SJCRH30 (cell line): ENCODE results near the gene COL19A1. TPM values are rescaled to one million over a fixed set of nuclear protein-coding genes. Genes with fewer than 3 reads are reported as not detected.
A peak's percentile ranks its signal among the peaks of the same experiment; 100 is the strongest.
"Not testable (repeated sequence)": the region's sequence is repeated elsewhere in the genome, so short reads cannot be mapped to it uniquely, and the experiment has no call there.

Experiments used
- DNase-seq, 2 experiments: peaks; one replicate each; pipeline ENCODE4 v3.0.0-alpha.2; 2015 to 2020
- H3K27ac ChIP-seq: fragments of 250-450 bp; sonication (Bioruptor Pico); 2 replicates; pipeline ENCODE4 v1.5.1; 2020; ENCODE audit warnings: mild to moderate bottlenecking, moderate library complexity
- H3K27me3 ChIP-seq: fragments of 250-450 bp; sonication (Bioruptor Pico); 2 replicates; pipeline ENCODE4 v1.5.1; 2020; ENCODE audit warnings: mild to moderate bottlenecking, moderate library complexity
- H3K36me3 ChIP-seq: fragments of 250-450 bp; sonication (Bioruptor Pico); 2 replicates; pipeline ENCODE4 v1.5.1; 2020; ENCODE audit warnings: mild to moderate bottlenecking, moderate library complexity
- H3K4me1 ChIP-seq: fragments of 250-450 bp; sonication (Bioruptor Pico); 2 replicates; pipeline ENCODE4 v1.5.1; 2020; ENCODE audit warnings: mild to moderate bottlenecking, moderate library complexity
- H3K4me3 ChIP-seq: fragments of 250-450 bp; sonication (Bioruptor Pico); 2 replicates; pipeline ENCODE4 v1.5.1; 2020; ENCODE audit warnings: mild to moderate bottlenecking, moderate library complexity
- H3K9me3 ChIP-seq: fragments of 250-450 bp; sonication (Bioruptor Pico); replicated peaks from 2 replicates; pipeline ENCODE4 v1.5.1; 2020; ENCODE audit warnings: mild to moderate bottlenecking, moderate library complexity
- total RNA-seq: library from RNA; depleted of rRNA; stranded (reverse); fragments of >200 nt; shearing (Covaris generic); gene quantifications from 2 replicates; pipeline ENCODE4 v1.2.3, GENCODE V29; 2014; rRNA removed

The COL19A1 gene
- 6.1 and 7.3 TPM in 2 replicates for total RNA-seq

GRCh38 chr6:69866351-69866769 is at the start of gene COL19A1:
Gene COL19A1, plus strand, starts transcription at chr6:69866556. Its CDS starts 13,012 bp downstream, at chr6:69879568.
- H3K36me3 ChIP-seq = no peaks in the 10 kb centered on the region; the same call in none of the 2 replicates
- H3K4me1 ChIP-seq = peaks cover 66% of the 10 kb centered on the region
- DNase-seq = peak; percentile 72 to 78
- peak within 1 kb of the TSS; percentile 82 for H3K27ac ChIP-seq
- peak within 1 kb of the TSS; percentile 69 for H3K4me3 ChIP-seq
- H3K9me3 ChIP-seq = no peaks in the 10 kb centered on the region
- H3K27me3 ChIP-seq = no peaks in the 10 kb centered on the region

- Histone ChIP-seq H3K9me3 (no peaks in the 10 kb centered on the region), H3K4me1 (no peaks in the 10 kb centered on the region), H3K27me3 (no peaks in the 10 kb centered on the region), H3K36me3 (no peaks in the 10 kb centered on the region), H3K27ac (no peak overlapping the region), H3K4me3 (no peak overlapping the region)
- DNase-seq = no peak
These were observed 49.8 kb upstream of the COL19A1 start for GRCh38 chr6:69816569-69816968.

GRCh38 chr6:69817358-69817757 is 49.0 kb upstream of the COL19A1 start:
- Histone ChIP-seq H3K27ac (no peak overlapping the region), H3K36me3 (no peaks in the 10 kb centered on the region), H3K4me3 (no peak overlapping the region), H3K4me1 (no peaks in the 10 kb centered on the region), H3K9me3 (no peaks in the 10 kb centered on the region), H3K27me3 (no peaks in the 10 kb centered on the region)
- no peak for DNase-seq

GRCh38 chr6:69818223-69818930 is 48.0 kb upstream of the COL19A1 start:
- Histone ChIP-seq H3K9me3 (no peaks in the 10 kb centered on the region), H3K4me3 (no peak overlapping the region), H3K4me1 (no peaks in the 10 kb centered on the region), H3K36me3 (no peaks in the 10 kb centered on the region), H3K27ac (no peak overlapping the region), H3K27me3 (no peaks in the 10 kb centered on the region)
- no peak for DNase-seq

- no peak overlapping the region for H3K27ac ChIP-seq
- no peaks in the 10 kb centered on the region for H3K27me3 ChIP-seq
- no peaks in the 10 kb centered on the region for H3K4me1 ChIP-seq
- no peak overlapping the region for H3K4me3 ChIP-seq
- no peak for DNase-seq
- no peaks in the 10 kb centered on the region for H3K36me3 ChIP-seq
- H3K9me3 ChIP-seq = no peaks in the 10 kb centered on the region
These were observed 47.2 kb upstream of the COL19A1 start for GRCh38 chr6:69819138-69819537.

- no peaks in the 10 kb centered on the region for H3K27me3 ChIP-seq
- H3K9me3 ChIP-seq = no peaks in the 10 kb centered on the region
- H3K4me3 ChIP-seq = no peak overlapping the region
- no peak overlapping the region for H3K27ac ChIP-seq
- H3K4me1 ChIP-seq = no peaks in the 10 kb centered on the region
- no peaks in the 10 kb centered on the region for H3K36me3 ChIP-seq
- no peak for DNase-seq
These were observed 46.3 kb upstream of the COL19A1 start for GRCh38 chr6:69820018-69820417.

GRCh38 chr6:69820438-69820837 is 45.9 kb upstream of the COL19A1 start:
- no peak overlapping the region for H3K27ac ChIP-seq
- no peak overlapping the region for H3K4me3 ChIP-seq
- H3K27me3 ChIP-seq = no peaks in the 10 kb centered on the region
- H3K9me3 ChIP-seq = no peaks in the 10 kb centered on the region
- H3K36me3 ChIP-seq = no peaks in the 10 kb centered on the region
- no peak for DNase-seq
- no peaks in the 10 kb centered on the region for H3K4me1 ChIP-seq

- H3K4me3 ChIP-seq, H3K9me3 ChIP-seq, DNase-seq: not testable (repeated sequence)
These were observed 42.0 kb upstream of the COL19A1 start for GRCh38 chr6:69824355-69824754.

GRCh38 chr6:69825904-69826303 is 40.5 kb upstream of the COL19A1 start:
- no peaks in the 10 kb centered on the region for H3K9me3 ChIP-seq
- no peaks in the 10 kb centered on the region for H3K27me3 ChIP-seq
- H3K4me3 ChIP-seq = no peak overlapping the region
- no peak overlapping the region for H3K27ac ChIP-seq
- H3K36me3 ChIP-seq = no peaks in the 10 kb centered on the region
- H3K4me1 ChIP-seq = no peaks in the 10 kb centered on the region; the same call in 1 of the 2 replicates
- DNase-seq = no peak

More at GRCh38 chr6:69824355-69824754, 42.0 kb upstream of the COL19A1 start:
- H3K27ac ChIP-seq, H3K4me1 ChIP-seq, H3K27me3 ChIP-seq, H3K36me3 ChIP-seq: not testable (repeated sequence)

GRCh38 chr6:69827276-69827893 is 39.0 kb upstream of the COL19A1 start:
- DNase-seq = no peak
- H3K4me1 ChIP-seq = no peaks in the 10 kb centered on the region; the same call in 1 of the 2 replicates
- no peaks in the 10 kb centered on the region for H3K36me3 ChIP-seq
- H3K27me3 ChIP-seq = no peaks in the 10 kb centered on the region
- H3K27ac ChIP-seq = no peak overlapping the region
- no peak overlapping the region for H3K4me3 ChIP-seq
- H3K9me3 ChIP-seq = no peaks in the 10 kb centered on the region

GRCh38 chr6:69832558-69832957 is 33.8 kb upstream of the COL19A1 start:
- H3K27me3 ChIP-seq = no peaks in the 10 kb centered on the region
- H3K9me3 ChIP-seq = no peaks in the 10 kb centered on the region
- H3K36me3 ChIP-seq = no peaks in the 10 kb centered on the region
- H3K4me3 ChIP-seq = no peak overlapping the region
- no peaks in the 10 kb centered on the region for H3K4me1 ChIP-seq
- H3K27ac ChIP-seq = no peak overlapping the region
- DNase-seq = no peak

GRCh38 chr6:69835414-69836179 is 30.8 kb upstream of the COL19A1 start:
- Histone ChIP-seq H3K4me3 (no peak overlapping the region), H3K9me3 (no peaks in the 10 kb centered on the region), H3K36me3 (no peaks in the 10 kb centered on the region), H3K27me3 (no peaks in the 10 kb centered on the region), H3K27ac (no peak overlapping the region), H3K4me1 (no peaks in the 10 kb centered on the region)
- DNase-seq = peak; percentile 56 to 86

GRCh38 chr6:69841862-69842261 is 24.5 kb upstream of the COL19A1 start:
- Histone ChIP-seq H3K27ac (no peak overlapping the region), H3K36me3 (no peaks in the 10 kb centered on the region), H3K4me3 (no peak overlapping the region), H3K9me3 (no peaks in the 10 kb centered on the region), H3K4me1 (peaks cover 2% of the 10 kb centered on the region; the same call in 1 of the 2 replicates), H3K27me3 (no peaks in the 10 kb centered on the region)
- no peak for DNase-seq

- Histone ChIP-seq H3K27me3 (no peaks in the 10 kb centered on the region), H3K9me3 (no peaks in the 10 kb centered on the region; the same call in 1 of the 2 replicates)
These were observed 23.2 kb upstream of the COL19A1 start for GRCh38 chr6:69843189-69843588.

GRCh38 chr6:69846312-69846711 is 20.0 kb upstream of the COL19A1 start:
- Histone ChIP-seq H3K27me3 (no peaks in the 10 kb centered on the region), H3K4me1 (peaks cover 12% of the 10 kb centered on the region), H3K9me3 (peaks cover 2% of the 10 kb centered on the region; the same call in 1 of the 2 replicates), H3K27ac (no peak overlapping the region), H3K36me3 (no peaks in the 10 kb centered on the region), H3K4me3 (no peak overlapping the region)
- DNase-seq = no peak

More at GRCh38 chr6:69843189-69843588, 23.2 kb upstream of the COL19A1 start:
- no peak for DNase-seq
- H3K4me1 ChIP-seq = peaks cover 5% of the 10 kb centered on the region
- H3K27ac ChIP-seq = no peak overlapping the region
- no peak overlapping the region for H3K4me3 ChIP-seq
- H3K36me3 ChIP-seq = no peaks in the 10 kb centered on the region
